ENCODE results near the gene KCNE1. TPM values are rescaled to one million over a fixed set of nuclear protein-coding genes. Genes with fewer than 3 reads are reported as not detected.

Gene KCNE1
- total RNA-seq, 1 experiment from 2014 or later, result not detected

Small RNA genes lying within 50 kb of the gene (small RNA-seq; reads per million reads assigned to genes)
- 0 reads per million in 2 experiments for gene RF00614

Other genes with a start within 250 kb of the KCNE1 start
- gene KCNE2, start 148.2 kb downstream of the KCNE1 start, total RNA-seq (2014; rRNA removed; shearing (Covaris generic)), result not detected in 2 replicates
- gene SMIM11, start 136.7 kb downstream of the KCNE1 start, total RNA-seq (2014; rRNA removed; shearing (Covaris generic)), result 7.8 and 14.2 TPM in 2 replicates
- not detected in 2 replicates for gene SMIM34, start 88.3 kb downstream of the KCNE1 start, total RNA-seq (2014; rRNA removed; shearing (Covaris generic))
- gene RCAN1, start 102.9 kb upstream of the KCNE1 start, total RNA-seq (2014; rRNA removed; shearing (Covaris generic)), result 47.8 and 55.0 TPM in 2 replicates
- gene CLIC6, start 156.8 kb upstream of the KCNE1 start, total RNA-seq (2014; rRNA removed; shearing (Covaris generic)), result not detected in 2 replicates